ENCODE data around the gene STAT3. TPM values are rescaled to one million over a fixed set of nuclear protein-coding genes. Genes with fewer than 3 reads are reported as not detected.
A peak's percentile ranks its signal among the peaks of the same experiment; 100 is the strongest.

The STAT3 gene
- total and polyA plus RNA-seq, 9 of the 15 experiments (the other 6 are each of a cell fraction or from before 2014, with no cell fraction given) = 90.0 to 179 (median 114) TPM

- no peak for TF ChIP-seq THRA (IDR thresholded peaks at IDR 0.05)
- no peak for TF ChIP-seq ZNF212 (CRISPR knock-in tag; IDR thresholded peaks at IDR 0.05)
- TF ChIP-seq KLF13 (tag; IDR thresholded peaks at IDR 0.05; ENCODE audit: borderline replicate concordance, low read depth) = peak; percentile 64; the same call in 1 of the 2 replicates
- TF ChIP-seq ZNF445 (CRISPR knock-in tag; IDR thresholded peaks at IDR 0.05; ENCODE audit: low read depth) = no peak
- TF ChIP-seq TGIF2 (CRISPR knock-in tag; IDR thresholded peaks at IDR 0.05) = no peak
- 0 out of 2 replicates have a peak, but pooled peaks have one; percentile 11 for TF ChIP-seq DPF2 (IDR thresholded peaks at IDR 0.05)
- TF ChIP-seq GTF3C2 (IDR thresholded peaks at IDR 0.05; ENCODE audit: borderline replicate concordance, extremely low read depth, insufficient read length) = no peak
- TF ChIP-seq CHD7 (IDR thresholded peaks at IDR 0.05; ENCODE audit: low read depth, low read length) = no peak
- no peak for TF ChIP-seq PRPF4 (IDR thresholded peaks at IDR 0.05; ENCODE audit: insufficient read depth, low read depth, low read length, poor library complexity, severe bottlenecking)
- no peak for TF ChIP-seq ZNF436 (CRISPR knock-in tag; IDR thresholded peaks at IDR 0.05)
These were observed 65.6 kb downstream of the STAT3 start (continued) for GRCh38 chr17:42322382-42323267.
